GM18909 (cell line): ENCODE data around the gene GPATCH8.
A peak's percentile ranks its signal among the peaks of the same experiment; 100 is the strongest.

Experiments
- ATAC-seq: cut with Tn5 transposase; IDR thresholded peaks from one replicate; pipeline ENCODE4 v1.9.1; 2021; ENCODE audit warnings: mild to moderate bottlenecking; ENCODE audit not compliant: unreplicated experiment, poor library complexity

GPATCH8 gene

DNA sequence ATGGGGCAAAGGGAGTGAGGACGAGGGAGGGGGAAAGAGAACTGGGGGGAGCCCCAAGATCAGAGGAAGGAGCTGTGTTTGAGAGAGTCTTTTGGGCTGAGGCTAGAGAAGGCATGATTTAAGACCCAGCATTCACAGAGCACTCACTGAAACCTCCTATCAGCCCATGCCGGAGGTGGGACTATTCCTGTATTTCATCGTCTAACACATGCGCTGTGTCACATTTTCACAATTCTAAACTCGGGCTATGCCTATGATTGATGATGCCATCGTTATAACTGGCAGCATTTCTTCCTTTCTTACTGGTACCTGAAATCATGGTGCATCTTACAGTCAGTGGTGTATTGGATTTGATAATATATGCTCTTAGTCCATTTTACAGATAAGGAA, 143.1 kb downstream of the GPATCH8 start:
- no peak for ATAC-seq

DNA sequence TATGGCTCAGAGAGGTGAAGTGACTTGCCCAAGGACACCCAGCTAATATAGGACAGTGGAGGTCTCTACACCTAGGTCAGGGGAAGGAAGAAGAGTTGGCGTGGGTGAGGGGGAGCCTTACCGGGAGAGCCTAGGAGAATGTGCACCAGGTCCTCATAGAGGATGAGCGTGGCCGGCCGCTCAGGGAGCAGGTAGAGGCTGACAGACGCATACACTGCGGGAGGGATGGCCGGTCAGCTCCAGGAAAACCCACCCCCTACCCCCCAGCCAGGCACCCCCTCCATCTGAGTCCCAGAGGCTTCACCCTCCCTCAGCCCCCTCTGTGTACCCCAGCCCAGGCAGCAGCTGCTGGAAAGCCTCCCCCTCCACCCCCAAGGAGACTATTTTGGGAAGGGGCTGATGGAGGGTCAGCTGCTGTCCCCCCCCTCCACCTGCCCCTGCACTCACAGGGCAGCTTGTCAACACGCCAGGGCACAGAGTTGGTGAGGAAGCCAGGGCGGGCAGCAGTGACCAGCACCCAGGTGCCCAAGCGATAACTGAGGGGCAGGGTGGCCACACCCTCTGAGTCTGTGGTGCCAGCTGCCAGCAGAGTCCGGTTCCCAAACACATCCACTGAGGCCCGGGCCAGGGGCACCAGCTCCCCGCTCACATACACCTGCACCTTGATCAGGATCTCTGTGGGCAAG, 143.6 kb downstream of the GPATCH8 start:
- no peak for ATAC-seq

DNA sequence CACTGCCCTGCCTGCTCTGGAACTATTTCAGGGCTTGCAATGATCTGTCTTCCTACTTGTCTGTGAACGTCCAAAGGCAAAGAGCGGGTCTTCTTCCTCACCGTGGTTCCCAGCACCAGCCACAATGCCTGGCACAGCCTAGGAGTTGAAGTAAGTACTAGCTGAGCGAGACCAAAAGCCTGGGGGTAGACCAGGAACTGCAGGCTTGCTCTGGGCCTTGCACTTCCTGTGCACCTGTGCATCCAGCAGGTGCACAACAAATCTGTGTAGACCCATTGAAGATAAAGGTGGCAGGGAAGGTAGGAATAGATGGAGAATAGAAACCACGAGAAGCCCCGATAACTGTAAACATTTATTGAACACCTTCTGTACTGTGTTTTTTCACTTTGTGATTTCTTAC, 144.2 kb downstream of the GPATCH8 start:
- ATAC-seq = no peak

DNA sequence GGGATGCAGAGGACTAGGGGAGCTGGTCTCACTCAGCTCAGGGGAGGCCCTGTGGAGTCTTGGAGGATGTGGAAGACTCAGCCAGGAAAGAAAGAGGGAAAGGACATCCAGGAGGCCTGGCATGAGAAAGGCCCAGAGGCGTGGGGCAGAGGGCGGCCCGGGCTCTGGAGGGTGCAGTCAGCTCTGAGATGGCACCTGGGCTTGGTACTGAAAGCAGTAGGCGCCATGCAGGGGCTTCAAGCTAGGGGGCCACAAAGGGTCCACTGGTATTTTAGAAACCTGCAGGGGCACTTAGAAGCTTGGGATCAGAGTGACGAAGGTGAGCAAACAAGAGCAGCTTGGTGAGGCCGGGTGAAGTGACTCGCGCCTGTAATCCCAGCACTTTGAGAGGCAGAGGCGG, 145.1 kb downstream of the GPATCH8 start:
- no peak for ATAC-seq

DNA sequence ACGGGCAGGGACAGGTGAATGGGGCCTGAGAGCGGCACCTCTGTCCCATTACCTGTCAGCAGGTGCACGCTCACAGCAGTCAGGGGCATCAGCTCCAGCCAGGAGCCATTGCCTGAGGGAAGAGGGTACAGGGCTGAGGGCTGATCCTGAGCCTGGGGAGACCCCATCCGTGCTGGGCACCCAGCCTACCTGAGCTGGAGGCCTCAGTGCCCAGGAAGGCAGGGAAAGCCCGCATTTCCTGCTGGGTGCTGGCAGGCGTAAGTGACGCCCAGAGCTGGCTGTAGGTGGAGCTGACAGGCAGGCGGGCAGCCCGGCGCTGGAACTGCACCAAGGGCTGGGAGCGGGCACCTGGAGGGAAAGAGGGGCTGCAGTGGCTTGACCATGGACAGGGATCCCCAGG, 147.0 kb downstream of the GPATCH8 start:
- ATAC-seq = no peak

DNA sequence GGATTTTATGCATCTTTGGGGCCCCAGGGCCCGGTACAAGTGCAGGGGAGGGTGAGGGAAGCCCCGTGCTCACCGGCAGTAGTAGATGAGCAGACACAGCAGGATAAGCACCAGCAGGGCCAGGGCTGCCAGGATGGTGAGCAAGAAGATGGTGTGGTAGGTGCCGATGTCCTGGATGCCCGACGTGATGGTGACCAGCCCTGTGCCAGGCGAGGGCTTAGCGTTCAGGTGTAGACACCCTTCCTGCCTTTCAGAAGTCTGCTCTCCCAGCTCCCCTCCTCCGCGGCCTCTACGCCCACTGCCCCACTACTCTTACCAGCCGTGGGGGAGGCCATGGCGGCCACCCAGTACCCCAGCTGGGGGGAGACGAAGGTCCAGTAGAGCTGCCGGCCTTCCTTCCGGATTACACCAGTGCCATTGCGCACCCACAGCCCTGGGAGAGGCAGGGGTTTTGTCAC, 147.5 kb downstream of the GPATCH8 start:
- no peak for ATAC-seq

DNA sequence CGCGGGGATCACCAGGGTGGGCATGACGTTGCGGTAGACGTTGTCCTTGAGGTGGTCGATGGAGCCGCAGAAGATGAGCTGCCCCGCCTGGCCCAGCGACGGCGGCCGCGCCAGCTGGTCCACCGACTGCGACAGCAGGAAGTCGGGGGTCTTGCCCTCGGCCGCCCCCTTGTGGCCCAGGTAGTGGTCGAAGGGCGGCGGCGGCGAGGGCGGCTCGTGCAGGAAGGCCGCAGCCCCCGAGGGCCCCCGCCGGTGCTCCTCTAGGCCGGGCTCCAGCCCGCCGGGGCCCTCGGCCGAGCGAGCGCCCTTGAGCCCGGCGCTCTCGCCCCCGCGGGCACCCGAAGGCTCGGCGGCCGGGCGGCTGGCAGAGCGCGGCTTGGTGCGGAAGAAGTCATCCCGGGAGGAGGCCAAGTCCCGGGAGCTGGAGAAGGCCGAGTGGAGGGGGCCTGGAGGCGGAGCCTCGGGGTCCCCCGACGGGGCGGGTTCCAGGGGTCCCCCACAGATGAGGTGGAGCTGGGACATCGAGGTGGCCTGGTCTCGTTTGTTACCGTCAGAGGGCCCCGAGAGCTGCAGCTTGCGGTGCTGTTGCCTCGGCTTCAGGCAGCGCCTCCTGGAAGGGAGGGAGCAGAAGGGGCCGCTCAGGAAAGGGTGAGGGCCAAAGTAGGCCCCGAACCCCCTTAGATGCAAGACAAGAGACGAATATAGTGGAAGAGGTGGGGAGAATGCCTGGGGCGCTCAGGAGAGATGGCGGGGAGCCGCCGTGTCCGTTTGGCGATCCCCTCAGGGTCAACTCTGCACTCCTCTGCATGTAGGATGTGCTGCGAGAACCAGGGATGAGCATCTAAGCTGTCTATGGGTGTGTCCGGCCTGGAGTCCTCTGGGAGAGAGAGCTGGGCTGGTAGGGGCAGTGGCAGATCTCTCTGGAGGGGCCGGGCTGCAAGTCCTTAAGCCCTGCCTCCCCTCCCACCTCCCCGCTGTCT, 148.3 kb downstream of the GPATCH8 start:
- ATAC-seq = no peak

DNA sequence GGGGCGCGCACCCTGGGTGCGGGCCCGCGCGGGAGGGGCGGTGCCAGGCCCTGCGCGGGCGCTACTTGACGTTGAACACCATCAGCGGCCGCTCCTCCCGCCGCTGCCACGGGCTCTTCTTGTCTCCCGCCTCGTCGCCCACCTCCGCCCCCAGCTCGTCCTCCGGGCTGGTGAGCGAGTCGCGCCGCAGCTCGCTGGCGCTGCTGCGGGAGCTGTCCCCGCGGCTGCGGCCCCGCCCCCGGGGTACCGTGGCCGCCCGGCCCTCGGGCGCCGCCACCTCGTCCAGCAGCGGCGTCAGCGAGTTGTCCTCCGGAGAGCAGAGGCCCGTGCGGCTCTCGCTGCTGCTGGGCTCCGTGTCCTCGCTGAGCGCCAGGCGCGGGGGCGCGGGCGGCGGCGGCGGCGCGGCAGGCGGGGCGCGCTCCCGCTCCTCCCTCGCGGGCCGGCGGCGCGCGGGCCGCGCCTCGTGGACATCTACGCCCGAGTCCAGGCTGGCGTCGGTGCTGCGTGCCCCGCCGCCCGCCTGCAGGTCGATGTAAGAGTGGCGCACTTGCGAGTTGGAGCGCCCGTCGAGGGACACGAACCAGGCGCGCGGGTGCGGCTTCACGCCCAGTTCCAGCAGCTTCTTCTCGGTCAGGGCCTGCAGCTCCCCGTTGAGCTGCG, 149.4 kb downstream of the GPATCH8 start:
- no peak for ATAC-seq

DNA sequence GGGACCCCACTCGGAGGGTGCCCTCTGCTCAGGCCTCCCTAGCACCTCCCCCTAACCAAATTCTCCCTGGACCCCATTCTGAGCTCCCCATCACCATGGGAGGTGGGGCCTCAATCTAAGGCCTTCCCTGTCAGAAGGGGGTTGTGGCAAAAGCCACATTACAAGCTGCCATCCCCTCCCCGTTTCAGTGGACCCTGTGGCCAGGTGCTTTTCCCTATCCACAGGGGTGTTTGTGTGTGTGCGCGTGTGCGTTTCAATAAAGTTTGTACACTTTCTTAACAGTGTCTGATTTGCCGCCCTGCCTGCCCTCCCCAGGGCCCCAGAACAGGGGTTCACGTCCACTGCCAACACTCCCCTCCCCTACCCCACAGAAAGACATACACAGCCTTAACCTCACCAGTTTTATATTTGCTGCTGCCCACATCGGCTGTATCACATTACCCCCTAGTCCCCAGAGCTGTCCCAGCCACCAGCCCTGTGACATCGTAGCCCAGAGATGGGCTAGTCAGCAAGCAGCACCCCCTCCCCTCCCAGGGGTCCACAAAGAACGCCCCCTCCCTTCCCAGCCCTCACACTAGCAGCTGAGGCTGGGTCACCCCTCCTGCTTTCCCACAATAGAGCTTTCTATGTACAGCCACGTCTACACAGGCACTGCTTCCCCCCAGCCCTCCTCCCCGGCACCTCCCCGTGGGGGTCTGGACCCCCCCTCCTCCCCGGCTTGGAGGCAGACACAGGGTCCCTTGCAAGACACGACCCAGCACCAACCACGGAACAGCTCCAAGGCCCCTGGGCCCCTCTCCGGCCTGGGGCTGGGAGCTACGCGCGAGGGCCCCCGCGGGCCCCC, 150.2 kb downstream of the GPATCH8 start:
- ATAC-seq = no peak

DNA sequence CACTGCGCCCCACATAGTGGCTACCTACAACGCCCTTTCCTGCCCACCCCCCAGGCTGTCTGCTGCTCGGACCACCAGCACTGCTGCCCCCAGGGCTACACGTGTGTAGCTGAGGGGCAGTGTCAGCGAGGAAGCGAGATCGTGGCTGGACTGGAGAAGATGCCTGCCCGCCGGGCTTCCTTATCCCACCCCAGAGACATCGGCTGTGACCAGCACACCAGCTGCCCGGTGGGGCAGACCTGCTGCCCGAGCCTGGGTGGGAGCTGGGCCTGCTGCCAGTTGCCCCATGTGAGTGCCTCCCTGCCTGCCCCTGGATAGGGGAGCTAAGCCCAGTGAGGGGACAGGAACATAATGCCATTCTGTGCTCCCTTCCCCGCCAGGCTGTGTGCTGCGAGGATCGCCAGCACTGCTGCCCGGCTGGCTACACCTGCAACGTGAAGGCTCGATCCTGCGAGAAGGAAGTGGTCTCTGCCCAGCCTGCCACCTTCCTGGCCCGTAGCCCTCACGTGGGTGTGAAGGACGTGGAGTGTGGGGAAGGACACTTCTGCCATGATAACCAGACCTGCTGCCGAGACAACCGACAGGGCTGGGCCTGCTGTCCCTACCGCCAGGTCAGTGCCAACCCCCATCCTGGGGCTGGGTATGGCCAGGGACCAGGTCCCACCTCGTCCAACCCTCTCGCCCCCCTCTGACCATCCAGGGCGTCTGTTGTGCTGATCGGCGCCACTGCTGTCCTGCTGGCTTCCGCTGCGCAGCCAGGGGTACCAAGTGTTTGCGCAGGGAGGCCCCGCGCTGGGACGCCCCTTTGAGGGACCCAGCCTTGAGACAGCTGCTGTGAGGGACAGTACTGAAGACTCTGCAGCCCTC, 151.0 kb downstream of the GPATCH8 start:
- no peak for ATAC-seq

DNA sequence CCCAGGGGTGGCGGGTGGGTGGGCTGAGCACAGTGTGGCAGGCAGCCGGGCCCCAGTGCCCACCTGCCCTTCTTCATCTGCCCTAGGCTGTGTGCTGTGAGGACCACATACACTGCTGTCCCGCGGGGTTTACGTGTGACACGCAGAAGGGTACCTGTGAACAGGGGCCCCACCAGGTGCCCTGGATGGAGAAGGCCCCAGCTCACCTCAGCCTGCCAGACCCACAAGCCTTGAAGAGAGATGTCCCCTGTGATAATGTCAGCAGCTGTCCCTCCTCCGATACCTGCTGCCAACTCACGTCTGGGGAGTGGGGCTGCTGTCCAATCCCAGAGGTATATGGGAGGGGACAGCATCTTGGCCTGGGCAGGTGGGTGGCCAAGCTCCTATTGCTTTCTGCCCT, 151.7 kb downstream of the GPATCH8 start:
- ATAC-seq = no peak

DNA sequence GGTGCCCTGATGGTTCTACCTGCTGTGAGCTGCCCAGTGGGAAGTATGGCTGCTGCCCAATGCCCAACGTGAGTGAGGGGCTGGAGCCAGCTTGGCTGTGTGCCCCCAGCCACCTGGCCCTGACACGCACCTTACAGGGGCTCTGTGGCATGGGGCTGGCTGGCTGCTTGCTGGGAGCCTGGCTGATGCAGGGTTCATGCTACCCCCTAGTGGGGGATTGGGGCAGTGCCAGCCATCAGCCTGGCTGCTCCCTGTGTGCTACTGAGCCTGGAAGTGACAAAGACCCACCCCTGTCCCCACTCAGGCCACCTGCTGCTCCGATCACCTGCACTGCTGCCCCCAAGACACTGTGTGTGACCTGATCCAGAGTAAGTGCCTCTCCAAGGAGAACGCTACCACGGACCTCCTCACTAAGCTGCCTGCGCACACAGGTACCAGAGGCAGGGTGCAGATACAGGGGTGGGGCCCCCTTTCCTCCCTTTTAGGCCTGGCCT, 152.4 kb downstream of the GPATCH8 start:
- no peak for ATAC-seq

DNA sequence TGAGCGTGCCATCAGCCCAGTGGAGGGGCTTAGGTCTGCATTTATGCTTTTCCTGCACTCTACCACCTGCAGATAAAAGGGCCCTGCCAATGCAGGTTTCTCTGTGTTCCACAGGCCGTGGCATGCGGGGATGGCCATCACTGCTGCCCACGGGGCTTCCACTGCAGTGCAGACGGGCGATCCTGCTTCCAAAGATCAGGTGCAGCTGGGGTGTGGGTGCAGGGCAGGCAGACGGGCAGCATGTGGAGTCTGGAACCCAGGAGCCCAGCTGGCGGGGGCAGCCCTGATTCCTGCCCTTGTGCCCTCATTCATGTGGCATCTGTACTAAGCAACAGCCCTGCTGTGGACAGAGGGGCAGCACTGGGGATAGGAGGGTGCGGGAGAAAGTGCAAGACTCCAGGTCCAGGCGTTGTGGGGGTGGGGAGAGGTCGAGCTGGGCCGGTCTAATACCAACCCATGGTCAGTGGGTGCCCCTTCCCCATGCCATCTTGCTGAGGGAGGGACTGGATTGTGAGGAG, 153.6 kb downstream of the GPATCH8 start:
- no peak for ATAC-seq

DNA sequence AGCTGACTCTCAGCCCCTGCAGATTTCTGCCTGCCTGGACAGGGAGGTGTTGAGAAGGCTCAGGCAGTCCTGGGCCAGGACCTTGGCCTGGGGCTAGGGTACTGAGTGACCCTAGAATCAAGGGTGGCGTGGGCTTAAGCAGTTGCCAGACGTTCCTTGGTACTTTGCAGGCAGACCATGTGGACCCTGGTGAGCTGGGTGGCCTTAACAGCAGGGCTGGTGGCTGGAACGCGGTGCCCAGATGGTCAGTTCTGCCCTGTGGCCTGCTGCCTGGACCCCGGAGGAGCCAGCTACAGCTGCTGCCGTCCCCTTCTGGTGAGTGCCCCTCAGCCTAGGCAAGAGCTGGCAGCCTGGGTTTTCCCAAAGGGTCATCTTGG, 154.2 kb downstream of the GPATCH8 start:
- no peak for ATAC-seq

DNA sequence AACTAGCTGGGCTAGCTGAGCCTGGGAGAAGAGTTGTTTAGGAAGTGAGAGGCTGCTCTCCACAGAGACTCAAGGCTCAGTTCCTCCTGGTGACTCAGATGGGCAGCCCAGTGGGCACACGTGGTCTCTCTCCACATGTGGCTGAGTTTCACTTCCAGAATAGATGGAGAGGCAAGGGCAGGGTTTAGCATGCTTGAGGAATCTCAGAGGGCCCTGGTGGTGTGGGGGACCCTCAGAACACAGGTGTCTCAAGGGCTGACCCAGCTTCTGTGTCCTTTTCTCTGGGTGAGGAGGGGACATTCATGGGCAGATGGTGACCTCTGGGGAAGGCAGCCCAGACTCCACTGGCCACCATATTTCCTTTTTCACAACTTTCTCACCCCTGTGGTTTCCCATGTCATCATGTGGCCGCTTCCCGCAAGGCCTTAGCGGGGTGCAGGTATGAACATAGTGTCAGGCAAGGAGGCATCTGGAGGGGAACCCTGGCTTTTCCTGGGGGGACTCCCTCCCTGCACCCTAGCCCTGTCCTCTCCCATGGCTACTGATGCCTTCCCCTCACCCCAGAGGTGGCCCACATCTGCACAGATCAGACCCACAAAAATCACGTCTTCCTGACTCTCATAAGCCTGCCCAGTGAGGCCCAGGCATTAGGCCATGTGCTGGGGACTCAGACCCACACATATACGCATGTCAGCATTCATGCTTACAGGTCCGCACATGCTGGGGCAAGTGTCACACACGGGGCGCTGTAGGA, 154.8 kb downstream of the GPATCH8 start:
- ATAC-seq = peak; percentile 48
